HG02981 (cell line): Measurements from ENCODE around the gene ABCB10.
"Not testable (repeated sequence)": the region's sequence is repeated elsewhere in the genome, so short reads cannot be mapped to it uniquely, and the experiment has no call there.

Experiments
- ATAC-seq: cut with Tn5 transposase; IDR thresholded peaks from one replicate; pipeline ENCODE4 v1.9.1; 2021; ENCODE audit warnings: mild to moderate bottlenecking, moderate library complexity; ENCODE audit not compliant: unreplicated experiment

The ABCB10 gene

DNA sequence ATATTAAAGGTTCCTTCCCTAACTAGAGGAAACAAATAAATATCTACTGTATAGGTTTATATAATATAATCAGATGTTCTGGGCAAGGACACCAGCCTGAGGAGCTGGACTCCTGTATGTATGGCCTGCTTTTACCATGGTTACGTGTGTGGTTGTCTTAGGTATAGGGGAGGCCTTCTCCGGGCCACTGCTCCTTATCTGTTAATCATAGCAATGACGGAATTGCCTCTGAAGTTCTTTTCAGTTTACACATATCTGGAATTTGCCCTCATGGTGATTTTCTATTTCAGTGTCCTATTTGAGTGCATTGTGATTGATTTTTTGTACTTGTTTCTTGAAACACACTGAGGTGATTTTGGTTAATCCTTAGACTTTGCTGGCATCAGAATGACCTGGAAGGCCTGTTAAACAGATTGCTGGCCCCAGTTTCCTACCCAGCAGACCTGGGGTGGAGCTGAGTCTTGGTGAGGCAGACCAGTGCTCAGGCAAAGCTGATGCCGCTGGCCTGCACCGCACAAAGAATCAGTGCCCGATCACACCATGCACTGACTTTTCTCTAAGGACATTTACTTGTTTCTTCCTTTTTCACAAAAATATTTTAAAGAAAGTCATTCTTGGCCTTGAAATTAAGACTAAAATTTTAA, 18.5 kb downstream of the ABCB10 start:
- ATAC-seq = no peak

DNA sequence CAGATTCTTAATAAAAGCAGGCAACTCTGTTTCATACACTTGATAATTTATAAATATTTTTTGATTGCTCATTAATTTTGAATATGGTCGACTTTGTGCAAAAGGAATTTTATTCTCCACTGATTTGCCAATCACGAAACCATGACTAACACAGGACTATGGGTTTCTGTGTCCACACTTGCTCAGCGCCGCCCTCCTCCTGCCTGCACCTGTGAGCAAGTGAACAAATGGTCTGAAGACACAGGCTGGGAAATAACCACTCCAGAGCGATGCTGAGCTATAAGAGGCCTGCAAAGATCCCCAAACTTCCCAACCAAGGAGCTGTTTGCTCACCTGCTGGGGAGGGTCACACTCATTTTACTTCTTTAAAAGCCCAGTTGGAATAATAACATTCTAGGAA, 19.6 kb downstream of the ABCB10 start:
- ATAC-seq = no peak

DNA sequence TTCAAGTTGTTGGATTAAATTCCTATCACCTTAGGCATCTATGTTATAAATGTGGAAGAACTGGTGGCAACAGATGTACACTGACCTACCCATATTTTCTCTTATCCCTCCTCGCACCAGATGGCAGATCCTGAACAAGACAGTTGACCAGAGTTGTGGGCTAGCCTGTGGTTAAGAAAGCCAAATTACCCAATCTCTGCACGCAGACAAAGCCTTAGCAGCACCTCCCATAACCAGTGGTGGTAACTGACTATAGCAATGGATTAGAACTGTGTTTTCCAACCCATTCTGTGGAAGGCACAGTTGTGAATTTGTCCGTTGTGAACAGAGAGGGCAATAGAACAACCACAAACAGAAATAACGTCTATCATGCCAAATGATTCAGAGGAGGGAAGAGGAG, 20.6 kb downstream of the ABCB10 start:
- ATAC-seq = no peak

DNA sequence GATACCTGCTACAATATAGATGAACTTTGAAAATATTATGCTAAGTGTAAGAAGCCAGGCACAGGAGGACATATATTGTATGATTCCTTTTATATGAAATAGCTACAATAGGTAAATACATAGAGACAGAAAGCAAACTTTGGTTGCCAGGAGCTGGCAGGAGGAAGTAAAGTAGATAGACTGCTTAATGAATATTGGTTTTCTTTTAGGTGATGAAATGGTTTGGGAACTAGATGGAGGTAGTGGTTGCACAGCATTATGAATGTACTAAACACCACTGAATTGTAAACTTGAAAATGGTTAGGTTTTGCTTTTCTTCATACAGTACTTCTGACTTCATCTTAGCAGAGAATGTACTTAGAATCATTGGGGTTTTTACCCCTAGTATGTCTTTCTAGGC, 21.5 kb downstream of the ABCB10 start:
- ATAC-seq = no peak

DNA sequence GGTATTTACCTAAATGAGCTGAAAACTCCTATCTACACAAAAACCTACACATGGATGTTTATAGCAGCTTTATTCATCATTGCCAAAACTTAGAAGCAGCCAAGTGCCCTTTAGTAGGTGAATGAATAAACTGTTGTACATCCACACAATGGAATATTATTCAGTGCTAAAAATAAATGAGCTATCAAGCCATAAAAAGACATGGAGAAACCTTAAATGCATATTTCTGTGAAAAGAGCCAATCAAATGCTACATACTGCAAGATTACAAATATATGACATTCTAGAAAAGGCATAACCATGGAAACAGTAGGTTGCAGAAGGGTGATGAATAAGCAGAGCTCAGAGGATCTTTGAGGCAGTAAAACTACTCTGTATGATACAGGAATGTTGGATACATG, 23.3 kb downstream of the ABCB10 start:
- no peak for ATAC-seq

DNA sequence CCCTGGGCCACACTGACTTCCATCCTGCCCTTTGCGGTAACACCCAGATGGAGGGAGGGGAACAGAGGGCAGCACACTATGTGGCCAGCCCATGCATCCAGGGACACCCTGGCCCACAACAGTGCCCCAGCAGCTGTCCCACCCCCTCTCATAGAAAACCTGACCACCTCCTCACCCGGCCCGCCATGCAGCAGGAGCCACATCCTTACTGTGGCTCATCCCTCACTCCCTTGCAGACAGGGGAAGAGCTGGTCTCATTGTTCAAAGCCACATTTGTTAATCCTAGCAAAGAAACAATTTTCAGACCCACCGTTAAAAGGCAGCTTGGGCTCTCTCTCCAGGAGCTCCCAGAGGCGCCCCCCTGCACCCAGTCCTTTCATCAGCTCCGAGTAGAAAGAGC, 27.2 kb downstream of the ABCB10 start:
- no peak for ATAC-seq

DNA sequence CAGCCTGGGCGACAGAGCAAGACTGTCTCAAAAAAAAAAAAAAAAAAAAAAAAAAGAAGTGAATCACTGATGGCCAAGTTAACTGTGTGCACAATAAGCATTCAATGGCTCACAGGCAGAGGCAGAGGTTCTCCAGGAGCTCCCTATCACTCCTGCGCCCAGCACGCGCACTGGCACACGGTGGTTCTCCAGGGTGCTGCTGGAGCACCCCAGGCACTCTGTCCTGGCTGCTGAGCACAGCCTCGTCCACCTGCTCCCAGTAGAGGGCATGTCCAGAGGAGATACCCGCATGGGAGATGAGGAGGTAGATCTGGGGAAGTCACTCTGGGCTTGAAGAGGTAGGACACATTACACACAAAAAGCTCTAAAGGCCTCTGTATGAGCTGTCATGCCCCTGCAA, 28.9 kb downstream of the ABCB10 start:
- no peak for ATAC-seq

DNA sequence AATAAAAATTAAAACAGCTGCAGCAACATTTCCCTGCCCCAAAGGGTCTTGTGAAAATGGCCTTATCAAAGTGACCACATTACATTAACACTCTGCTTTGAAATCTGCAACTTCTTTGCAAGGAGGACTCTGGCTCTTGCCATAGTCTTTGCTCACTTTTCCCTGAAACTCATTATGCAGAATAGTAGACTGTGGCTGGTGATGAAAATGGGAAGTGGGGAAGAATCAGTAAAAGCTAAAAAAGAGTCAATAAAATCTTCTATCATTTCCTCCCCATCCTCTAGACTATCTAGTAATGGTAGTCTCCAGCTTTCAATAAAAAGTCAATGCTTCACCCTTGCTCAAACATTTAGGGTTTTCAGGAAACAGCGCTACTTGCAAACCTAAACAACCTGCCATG, 31.8 kb downstream of the ABCB10 start:
- ATAC-seq = no peak

DNA sequence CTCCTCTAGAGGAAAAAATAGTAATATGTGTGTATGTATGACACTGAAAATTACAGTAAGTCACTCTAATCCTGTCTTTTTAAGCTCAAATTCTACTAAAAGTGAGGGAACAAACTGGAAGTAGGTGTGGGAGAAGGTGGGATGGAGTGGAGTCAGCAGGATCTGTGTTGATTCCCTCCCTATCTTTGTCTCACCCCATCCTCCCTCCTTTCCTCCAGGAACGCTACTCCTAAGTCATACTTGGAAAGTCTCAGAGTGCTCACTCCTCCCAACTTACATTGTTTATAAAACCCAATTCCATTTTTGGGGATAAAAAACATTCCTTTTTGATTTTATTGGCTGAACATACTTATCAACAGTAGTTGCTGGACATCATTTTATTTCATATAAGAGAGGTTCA, 35.5 kb downstream of the ABCB10 start:
- ATAC-seq = no peak

DNA sequence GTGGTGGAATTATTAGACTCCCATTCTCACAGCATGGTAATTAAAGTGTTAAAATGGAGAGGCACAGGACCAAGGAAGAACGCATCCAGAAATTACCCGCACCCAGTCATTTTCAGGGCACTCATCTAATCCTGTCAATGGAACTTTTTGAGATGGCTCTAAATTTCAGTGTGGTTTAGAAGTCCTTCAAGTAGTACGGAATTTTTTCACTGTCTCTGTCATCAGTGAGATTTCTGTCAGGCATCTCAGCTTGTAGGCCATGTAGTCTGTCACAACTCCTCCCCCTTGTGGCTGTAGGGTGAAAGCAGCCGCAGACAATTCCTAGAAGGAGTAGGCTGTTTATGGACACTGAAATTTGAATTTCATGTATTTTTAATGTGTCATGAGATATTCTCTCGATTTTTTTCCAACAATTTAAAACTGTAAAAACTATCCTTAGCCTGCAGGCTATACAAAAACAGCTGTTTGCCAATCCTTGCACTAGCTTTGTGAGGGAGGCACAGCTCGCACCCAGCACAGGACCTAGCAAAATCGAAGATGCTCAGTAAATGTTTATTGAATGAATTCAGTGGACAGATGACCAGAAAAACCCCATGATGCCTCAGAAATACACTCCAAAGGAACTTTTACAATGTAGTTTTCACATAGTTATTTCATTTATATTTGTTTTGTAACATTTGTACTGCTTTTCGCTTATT, 43.8 kb downstream of the ABCB10 start:
- no peak for ATAC-seq

DNA sequence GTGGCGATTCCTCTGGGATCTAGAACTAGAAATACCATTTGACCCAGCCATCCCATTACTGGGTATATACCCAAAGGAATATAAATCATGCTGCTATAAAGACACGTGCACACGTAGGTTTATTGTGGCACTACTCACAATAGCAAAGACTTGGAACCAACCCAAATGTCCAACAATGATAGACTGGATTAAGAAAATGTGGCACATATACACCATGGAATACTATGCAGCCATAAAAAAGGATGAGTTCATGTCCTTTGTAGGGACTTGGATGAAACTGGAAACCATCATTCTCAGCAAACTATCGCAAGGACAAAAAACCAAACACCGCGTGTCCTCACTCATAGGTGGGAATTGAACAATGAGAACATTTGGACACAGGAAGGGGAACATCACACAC, 46.9 kb downstream of the ABCB10 start:
- not testable (repeated sequence) for ATAC-seq

DNA sequence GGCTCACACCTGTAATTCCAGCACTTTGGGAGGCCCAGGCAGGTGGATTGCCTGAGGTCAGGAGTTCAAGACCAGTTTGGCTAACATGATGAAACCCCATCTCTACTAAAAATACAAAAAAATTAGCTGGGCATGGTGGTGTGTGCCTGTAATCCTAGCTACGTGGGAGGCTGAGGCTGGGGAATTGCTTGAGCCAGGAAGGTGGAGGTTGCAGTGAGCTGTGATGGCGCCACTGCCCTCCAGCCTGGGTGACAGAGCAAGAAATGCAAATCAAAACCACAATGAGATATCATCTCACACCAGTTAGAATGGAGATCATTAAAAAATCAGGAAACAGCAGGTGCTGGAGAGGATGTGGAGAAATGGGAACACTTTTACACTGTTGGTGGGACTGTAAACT, 47.3 kb downstream of the ABCB10 start:
- ATAC-seq = not testable (repeated sequence)

DNA sequence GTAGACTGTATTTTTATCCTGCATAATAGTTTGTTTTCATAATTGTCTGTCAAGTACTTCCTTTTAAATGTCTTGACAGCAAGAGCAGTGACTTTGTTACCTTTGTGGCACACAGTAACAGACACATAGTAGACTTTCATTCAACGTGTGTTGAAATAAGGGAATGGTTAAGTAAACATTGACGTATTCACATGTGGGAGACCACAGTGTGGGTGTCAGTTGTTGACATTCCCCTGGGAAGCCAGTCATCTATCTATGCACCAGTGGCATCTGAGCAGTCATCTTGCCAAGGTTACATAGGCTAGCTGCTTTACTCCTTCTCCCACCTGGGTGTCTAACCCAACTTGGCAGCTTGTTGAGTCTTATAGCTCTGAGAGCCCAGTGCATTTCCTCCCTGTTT, 48.9 kb downstream of the ABCB10 start:
- no peak for ATAC-seq

DNA sequence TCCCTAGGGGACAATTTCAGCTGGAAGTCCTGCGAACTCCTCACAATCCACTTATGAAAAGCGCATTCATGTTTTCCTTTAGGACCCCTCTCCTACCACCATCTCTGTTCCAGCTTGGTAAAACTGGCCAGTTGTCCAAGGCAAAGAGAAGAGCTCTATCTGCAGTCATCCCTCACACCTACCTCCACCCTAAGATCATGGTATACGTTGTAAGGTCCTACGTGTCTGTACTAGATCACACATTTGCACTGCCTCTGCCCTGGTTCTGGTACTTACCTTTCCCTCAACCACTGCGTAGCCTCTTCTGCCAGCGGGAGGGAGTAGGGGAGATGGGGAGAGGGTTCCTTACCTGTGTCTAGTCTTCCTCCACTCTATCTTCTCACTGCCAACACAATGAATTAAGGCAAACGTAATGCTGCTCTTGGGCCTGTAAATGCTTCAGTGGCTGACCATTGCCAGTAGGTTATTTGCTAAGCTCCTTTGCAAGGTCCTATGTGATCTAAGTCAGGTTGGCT, 49.6 kb downstream of the ABCB10 start:
- no peak for ATAC-seq

DNA sequence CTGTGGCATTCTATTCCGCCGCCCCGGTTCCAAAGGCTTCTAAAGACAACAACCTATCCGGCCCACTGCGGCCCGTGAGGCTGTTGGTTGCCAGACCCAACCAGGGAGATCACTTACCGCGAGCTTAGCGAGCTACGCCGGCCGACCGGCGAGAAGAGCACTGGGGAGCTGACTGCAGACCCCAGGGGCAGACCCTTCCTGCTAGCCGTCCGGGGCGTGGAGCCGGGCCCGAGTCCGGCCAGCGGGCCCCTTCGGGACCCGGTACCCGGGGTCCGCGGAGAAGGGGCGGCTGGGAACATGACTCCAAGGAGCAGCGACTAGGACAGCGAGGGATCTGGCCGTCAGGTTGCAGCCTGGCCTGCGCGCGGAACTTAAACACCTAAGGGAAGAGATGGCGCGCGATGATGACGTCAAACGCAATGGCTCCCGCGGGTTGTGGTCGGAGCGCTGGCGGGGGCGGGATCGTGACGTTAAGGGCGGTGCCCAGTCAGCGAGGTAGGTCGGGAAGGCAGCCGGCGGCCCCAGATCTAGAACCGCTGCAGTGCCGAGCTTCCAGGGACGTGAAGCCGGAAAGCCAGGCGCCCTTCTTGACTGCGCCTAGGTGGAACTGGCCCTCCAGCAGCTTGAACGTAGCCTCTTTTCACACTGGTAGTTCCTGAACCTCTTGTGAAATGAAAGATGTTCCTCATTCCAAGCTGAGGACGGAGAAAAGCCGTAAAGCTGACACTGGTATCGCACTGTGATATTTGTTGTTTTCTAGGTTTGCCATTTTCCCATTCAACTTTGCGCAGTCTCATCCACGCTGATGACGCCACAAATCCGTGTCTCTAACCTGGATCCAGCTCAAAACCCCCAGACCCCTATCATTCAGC, 50.3 kb downstream of the ABCB10 start, which contains the start of gene NUP133:
NUP133 (minus strand) TSS at position 391 of the 872 bp plus-strand sequence; CDS start at position 299, 92 bp downstream.
- peak; percentile 91 for ATAC-seq

DNA sequence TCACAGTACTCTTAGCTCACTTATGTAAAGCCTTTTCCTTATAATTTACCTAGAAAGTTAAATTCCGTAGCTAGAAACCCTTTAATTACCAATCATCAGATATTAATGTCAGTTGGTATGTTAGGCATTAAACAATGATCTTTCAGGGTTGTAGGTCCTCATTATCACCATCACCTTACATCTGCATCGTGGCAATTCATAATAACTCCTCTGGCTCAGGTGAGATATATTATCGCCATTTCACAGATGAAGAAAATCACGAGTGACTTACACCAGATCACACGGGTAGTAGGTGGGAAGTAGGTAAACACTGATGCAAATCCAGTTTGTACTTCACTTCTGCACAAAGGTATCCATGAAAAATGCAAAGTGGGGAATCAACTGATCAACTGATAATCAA, 51.0 kb downstream of the ABCB10 start:
- ATAC-seq = peak; percentile 1

DNA sequence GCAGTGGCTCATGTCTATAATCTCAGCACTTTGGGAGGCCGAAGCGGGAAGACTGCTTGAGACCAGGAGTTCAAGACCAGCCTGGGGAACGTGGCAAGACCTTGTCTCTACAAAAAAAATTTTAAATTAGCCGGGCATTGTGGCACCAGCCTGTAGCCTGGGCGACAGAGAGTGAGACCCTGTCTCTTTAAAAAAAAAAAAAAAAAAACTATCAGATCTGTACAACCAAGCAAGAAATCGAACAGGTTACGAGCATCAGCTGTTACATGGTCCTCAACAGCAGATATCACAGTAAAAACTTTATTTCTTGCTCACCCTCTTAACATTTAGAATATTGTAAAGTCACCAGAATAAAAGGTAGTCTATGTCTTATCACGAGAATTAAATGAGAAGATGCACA, 51.9 kb downstream of the ABCB10 start:
- ATAC-seq = no peak

DNA sequence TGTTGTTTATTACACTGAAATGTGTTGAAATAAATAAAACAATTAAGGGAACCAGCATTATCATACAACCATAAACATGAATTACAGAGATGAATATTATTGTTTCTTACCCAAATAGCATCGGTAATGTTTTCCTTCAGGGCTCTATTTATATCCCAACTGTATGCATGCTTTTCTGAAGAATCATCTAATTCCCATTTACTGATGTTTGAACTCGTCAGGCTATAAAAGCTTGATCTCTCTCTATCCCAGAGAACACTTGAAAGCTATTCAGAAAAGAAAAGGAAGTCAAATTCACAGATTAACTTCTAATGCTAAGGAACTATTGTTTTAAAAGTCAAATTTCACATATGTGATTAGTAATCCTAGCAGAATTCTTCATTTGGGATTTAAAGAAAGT, 62.7 kb downstream of the ABCB10 start:
- no peak for ATAC-seq

DNA sequence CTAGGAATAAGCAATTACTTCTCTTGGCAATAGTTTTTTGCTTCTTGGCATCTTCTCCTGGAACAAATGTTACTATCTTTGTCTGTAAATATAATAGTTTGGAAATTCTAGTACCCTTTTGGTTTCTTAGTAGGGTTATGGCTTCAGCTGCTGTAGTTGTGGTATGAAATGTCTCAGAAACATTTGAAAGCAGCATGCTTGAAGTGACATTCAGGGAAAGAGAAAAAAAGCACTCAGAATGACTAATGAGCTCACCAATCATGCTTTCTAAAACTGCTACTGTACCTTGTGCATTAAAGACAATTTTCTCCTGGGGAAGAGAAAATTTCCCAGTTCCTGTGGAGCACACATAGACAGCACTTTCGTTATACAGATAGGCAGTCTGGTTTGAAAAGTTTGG, 71.3 kb downstream of the ABCB10 start:
- ATAC-seq = no peak

DNA sequence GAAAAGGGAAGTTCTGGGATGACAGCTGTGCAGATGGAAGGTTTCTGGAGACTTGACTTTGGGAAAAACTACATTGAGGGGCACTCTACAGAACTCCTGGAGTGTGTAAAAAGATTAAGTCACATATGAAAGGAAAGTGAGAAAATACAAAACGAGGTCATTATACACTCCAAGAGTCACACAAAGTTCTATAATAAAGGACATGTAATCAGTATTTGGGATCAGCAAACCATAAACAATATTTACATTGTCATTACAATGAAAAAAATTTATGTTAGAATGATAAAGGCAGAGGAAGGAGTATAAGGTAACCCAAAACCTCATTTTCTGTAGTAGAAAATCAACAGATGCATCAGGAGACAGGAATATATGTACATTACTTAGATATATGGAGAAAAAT, 73.2 kb downstream of the ABCB10 start:
- no peak for ATAC-seq

DNA sequence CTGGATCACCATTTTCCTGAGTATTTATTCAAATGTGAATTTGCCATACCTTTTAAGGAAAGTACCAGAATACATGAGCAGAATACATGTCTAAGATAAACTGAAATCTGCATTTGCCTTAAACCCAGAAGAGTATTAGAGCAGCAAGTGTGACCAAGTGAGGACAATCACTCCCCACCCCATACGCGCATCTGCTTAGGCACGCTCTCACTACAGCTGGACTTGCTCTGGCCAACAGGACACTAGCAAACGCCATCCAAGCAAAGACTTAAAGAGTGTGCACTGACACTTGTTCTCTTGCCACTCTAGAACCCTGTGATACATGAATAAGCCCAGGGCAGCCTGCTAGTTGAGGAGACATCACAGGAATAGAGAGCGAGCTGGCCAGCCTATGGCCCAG, 76.0 kb downstream of the ABCB10 start:
- no peak for ATAC-seq

DNA sequence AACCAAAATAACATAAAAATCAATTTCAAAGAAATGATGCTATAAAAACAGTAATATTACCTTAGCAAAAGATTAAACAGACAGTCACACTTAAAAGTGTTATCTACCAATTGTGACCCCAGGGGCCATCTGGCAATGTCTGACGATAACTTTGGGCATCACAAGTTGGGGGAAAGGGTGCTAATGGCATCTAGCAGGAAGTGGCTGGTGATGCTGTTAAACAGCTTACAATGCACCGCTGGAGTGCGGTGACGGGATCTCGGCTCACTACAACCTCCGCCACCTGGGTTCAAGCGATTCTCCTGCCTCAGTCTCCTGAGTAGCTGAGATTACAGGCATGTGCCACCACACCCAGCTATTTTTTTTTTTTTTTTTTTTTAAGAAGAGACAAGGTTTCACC, 78.0 kb downstream of the ABCB10 start:
- no peak for ATAC-seq
